Thyroid gland (tissue), 4 donors: ENCODE data around the gene ITIH2.

ENCODE experiments used
- CTCF ChIP-seq, 6 experiments: fragments of 200-600 bp in 3 of 6; fragments of 450-650 bp in 3 of 6; sonication (generic) in 3 of 6; IDR thresholded peaks; one replicate each; pipeline ENCODE4 v1.5.1; 2016 to 2019; ENCODE audit warnings: antibody characterized with exemption in 6 of 6, mild to moderate bottlenecking in 2 of 6, inconsistent platforms in 1 of 6, moderate library complexity in 1 of 6
- POLR2A ChIP-seq, 2 donors: fragments of 450-650 bp; IDR thresholded peaks; one replicate each; pipeline ENCODE4 v1.6.1; 2017; ENCODE audit warnings: antibody characterized with exemption in 2 of 2, mild to moderate bottlenecking in 2 of 2, moderate library complexity in 1 of 2

- TF ChIP-seq CTCF (IDR thresholded peaks at IDR 0.05) (no peak), POLR2A (IDR thresholded peaks at IDR 0.05) (no peak)
These were observed 85.6 kb downstream of the ITIH2 start for GRCh38 chr10:7788639-7789286.
